ENCODE results near the gene TATDN2. TPM values are rescaled to one million over a fixed set of nuclear protein-coding genes. Genes with fewer than 3 reads are reported as not detected.

The TATDN2 gene
- total and polyA plus RNA-seq, 9 of the 15 experiments (the other 6 are each of a cell fraction or from before 2014, with no cell fraction given) = 5.2 to 44.7 (median 25.8) TPM

DNA sequence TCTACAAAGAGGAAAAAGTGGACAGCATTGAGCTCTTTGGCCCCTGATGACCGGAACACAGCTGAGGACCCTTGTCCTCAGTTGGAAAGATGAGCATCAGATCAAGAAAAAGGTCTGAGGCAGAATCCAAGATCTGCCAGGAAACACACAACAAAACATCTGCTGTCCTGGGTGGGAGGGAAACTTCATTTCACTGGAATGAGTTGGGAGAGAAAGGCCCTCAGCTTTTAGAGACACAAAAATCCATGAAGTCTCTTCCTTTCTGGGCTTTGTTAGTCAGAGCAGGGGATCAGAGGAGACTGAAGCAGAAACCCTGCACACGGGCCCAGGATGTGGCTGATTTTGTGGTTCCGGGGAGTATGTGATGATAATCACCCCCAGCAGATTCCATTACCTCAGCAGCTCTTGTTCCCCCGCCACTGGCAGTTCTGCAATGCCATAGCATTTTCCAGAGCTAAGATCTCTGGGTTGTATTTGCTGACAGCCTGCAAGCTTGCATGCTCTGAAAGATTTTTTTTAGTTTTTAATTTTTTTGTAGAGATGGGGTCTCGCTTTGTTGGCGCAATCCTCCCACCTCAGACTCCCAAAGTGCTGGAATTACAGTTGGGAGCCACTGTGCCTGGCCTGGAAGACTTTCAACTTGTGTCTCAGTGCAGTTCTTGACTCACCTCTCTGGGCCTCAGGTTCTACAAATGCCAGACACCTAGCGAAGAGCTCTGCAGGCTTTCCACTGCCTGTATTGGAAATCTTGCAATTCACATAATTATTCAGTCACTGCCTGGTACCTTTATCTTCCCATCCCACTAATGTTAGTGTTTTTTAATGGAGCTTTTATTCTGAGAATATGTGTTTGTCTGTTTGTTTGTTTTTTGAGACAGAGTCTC, 5.8 kb upstream of the TATDN2 start (continued):
- TF ChIP-seq, protein P1, sequence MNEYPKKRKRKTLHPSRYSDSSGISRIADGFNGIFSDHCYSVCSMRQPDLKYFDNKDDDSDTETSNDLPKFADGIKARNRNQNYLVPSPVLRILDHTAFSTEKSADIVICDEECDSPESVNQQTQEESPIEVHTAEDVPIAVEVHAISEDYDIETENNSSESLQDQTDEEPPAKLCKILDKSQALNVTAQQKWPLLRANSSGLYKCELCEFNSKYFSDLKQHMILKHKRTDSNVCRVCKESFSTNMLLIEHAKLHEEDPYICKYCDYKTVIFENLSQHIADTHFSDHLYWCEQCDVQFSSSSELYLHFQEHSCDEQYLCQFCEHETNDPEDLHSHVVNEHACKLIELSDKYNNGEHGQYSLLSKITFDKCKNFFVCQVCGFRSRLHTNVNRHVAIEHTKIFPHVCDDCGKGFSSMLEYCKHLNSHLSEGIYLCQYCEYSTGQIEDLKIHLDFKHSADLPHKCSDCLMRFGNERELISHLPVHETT (CRISPR knock-in tag; conservative IDR thresholded peaks at IDR 0.05 in 1 of 2, IDR thresholded peaks at IDR 0.05 in 1 of 2) = peak in 1 of 2 experiments; percentile 65; a peak in 1 of 4 replicates
- TF ChIP-seq ZNF134 (CRISPR knock-in tag; conservative IDR thresholded peaks at IDR 0.05) (0 out of 2 replicates have a peak, but pooled peaks have one; percentile 6), ZNF263 (CRISPR knock-in tag; IDR thresholded peaks at IDR 0.05; ENCODE audit: borderline replicate concordance) (no peak), CXXC5 (CRISPR knock-in tag; IDR thresholded peaks at IDR 0.05) (no peak), SMARCE1 (IDR thresholded peaks at IDR 0.05) (peak; percentile 74; the same call in 1 of the 2 replicates), CTBP1 (IDR thresholded peaks at IDR 0.05; ENCODE audit: borderline replicate concordance) (peak; percentile 35; the same call in 1 of the 2 replicates)

DNA sequence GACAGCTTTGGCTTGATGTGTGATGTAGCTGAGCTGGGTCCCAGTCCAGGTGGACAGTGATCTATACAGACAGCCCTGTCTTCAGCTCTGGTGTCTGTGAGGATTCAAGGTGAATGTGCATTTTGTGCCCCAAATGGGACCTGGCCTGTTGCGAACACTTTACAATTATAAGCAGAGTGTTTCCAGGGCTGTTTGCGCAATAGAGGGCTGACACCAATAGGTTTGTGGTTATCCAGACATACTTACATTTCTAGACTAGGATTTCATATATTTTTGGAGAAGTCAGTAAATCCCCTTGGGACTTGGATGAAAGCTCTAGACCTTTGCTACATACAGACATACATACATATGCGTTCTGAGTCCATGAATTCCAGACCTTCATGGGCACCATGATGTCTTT, 4.2 kb upstream of the TATDN2 start:
- ATAC-seq (no peak), FAIRE-seq (no peak), DNase-seq (ENCODE audit: extremely low read depth in 1 of 4, low spot score in 3 of 4) (no peak)
- intact Hi-C loops (cut with micrococcal nuclease) (no loop called here), in situ Hi-C loops (cut with MboI) (no loop called here)
- ChIA-PET POLR2A (interaction anchor here (0.7 kb wide), 1 partner anchor 10 kb away, joined by 3 read pairs; no protein-coding TSS in a partner anchor), CTCF (ENCODE audit: low intra/inter-chr PET ratio) (no interaction called here)
- Histone ChIP-seq H3K9me3 (replicated peaks; ENCODE audit: control insufficient read depth, insufficient read depth, low read depth, low read length) (peaks cover 18% of the 10 kb centered on the region), H3K36me3 (ENCODE audit: control insufficient read depth, insufficient read depth, low read length) (no peaks in the 10 kb centered on the region), H3K79me2 (ENCODE audit: control insufficient read depth, insufficient read depth, low read length) (peaks cover 7% of the 10 kb centered on the region), H3K27me3 (ENCODE audit: control insufficient read depth in 2 of 2, insufficient read depth in 2 of 2, low read length in 2 of 2) (no peaks in the 10 kb centered on the region), H3K9ac (ENCODE audit: insufficient read depth in 1 of 2, low read depth in 2 of 2, low read length in 2 of 2) (no peak overlapping the region), H3K4me1 (replicated peaks in 1 of 2; ENCODE audit: control insufficient read depth in 2 of 2, insufficient read depth in 2 of 2, low read length in 2 of 2) (peaks cover 11 to 15% of the 10 kb centered on the region in 2 experiments), H3K4me3 (no peak overlapping the region), H4K20me1 (replicated peaks; ENCODE audit: control insufficient read depth, insufficient read depth, low read length) (no peaks in the 10 kb centered on the region), H3K4me2 (ENCODE audit: insufficient read depth, low read length) (no peak overlapping the region), H2AFZ (ENCODE audit: low read depth, low read length) (no peak overlapping the region), H3K9me1 (ENCODE audit: control insufficient read depth, insufficient read depth, low read length) (no peaks in the 10 kb centered on the region), H3K27ac (ENCODE audit: extremely low read depth, low read depth, low read length) (no peak overlapping the region)
- WGBS (ENCODE audit: insufficient coverage, low coverage, missing lambda C conversion rate) = 75% methylated on average over 3 of the region's 3 CpGs
- BruUV-seq (replicated peaks) = no TSS peak
- TF ChIP-seq SRSF9 (IDR thresholded peaks at IDR 0.05; ENCODE audit: borderline replicate concordance, low read depth, low read length) (no peak), ELF1 (tag; IDR thresholded peaks at IDR 0.05) (no peak), SMARCE1 (IDR thresholded peaks at IDR 0.05) (no peak), ZFP1 (CRISPR knock-in tag; IDR thresholded peaks at IDR 0.05) (no peak), PHB2 (IDR thresholded peaks at IDR 0.05; ENCODE audit: low read depth) (no peak)
- TF ChIP-seq, protein P2, sequence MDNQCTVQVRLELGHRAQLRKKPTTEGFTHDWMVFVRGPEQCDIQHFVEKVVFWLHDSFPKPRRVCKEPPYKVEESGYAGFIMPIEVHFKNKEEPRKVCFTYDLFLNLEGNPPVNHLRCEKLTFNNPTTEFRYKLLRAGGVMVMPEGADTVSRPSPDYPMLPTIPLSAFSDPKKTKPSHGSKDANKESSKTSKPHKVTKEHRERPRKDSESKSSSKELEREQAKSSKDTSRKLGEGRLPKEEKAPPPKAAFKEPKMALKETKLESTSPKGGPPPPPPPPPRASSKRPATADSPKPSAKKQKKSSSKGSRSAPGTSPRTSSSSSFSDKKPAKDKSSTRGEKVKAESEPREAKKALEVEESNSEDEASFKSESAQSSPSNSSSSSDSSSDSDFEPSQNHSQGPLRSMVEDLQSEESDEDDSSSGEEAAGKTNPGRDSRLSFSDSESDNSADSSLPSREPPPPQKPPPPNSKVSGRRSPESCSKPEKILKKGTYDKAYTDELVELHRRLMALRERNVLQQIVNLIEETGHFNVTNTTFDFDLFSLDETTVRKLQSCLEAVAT (IDR thresholded peaks at IDR 0.05) = no peak
- TF ChIP-seq, protein P3, sequence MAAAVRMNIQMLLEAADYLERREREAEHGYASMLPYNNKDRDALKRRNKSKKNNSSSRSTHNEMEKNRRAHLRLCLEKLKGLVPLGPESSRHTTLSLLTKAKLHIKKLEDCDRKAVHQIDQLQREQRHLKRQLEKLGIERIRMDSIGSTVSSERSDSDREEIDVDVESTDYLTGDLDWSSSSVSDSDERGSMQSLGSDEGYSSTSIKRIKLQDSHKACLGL (CRISPR knock-in tag; IDR thresholded peaks at IDR 0.05; ENCODE audit: borderline replicate concordance, poor library complexity, severe bottlenecking) = no peak
- TF ChIP-seq, protein P4, sequence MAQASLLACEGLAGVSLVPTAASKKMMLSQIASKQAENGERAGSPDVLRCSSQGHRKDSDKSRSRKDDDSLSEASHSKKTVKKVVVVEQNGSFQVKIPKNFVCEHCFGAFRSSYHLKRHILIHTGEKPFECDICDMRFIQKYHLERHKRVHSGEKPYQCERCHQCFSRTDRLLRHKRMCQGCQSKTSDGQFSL (CRISPR knock-in tag; IDR thresholded peaks at IDR 0.05) = no peak
- TF ChIP-seq, protein P4 (tag; IDR thresholded peaks at IDR 0.05) = no peak
- TF ChIP-seq, protein P5, sequence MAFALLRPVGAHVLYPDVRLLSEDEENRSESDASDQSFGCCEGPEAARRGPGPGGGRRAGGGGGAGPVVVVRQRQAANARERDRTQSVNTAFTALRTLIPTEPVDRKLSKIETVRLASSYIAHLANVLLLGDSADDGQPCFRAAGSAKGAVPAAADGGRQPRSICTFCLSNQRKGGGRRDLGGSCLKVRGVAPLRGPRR (CRISPR knock-in tag; IDR thresholded peaks at IDR 0.05) = no peak

Data from K562 (cell line).